ENCODE results near the gene CRLF1.

CRLF1 gene

DNA sequence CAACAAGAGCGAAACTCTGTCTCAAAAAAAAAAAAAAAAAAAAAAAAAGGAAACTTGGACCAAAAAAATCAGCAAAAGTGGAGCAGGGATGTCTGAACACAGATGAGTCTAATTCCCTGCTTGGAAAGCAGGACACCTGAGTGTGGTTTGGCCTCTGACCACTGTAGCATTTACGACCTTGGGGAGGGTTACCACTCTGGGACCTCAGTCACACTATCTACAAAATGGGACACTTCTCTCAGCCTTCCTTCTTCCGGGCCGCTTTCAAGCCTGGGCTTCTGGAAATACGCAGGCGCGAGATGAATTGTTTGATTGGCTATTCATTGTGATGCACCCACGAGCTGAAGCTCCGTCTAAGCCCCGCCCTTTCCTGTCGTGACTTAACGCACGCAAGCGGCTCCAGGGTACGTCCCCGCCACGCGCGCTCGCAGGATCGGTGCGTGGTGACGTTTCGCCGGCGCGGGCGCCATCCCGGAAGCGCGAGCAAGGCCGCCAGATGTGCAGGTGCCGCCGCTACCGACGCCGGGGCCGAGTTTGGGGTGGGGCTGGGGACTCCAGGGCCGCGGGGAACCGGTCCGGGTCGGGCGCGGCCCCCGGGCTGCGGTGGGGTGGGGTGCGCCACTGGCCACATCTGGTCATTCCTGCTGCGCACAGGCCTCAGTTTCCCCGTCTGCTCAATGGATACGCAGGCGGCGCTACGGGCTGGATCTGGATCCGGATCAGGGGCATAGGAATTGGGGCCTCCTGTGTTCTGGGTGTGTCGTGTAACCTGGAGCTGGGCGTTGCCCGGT lies 49.0 kb downstream of the CRLF1 start, which contains the start of gene KXD1:
KXD1 (plus strand) TSS at position 460 of the 791 bp plus-strand sequence. CDS start 4,187 bp downstream, outside the sequence.
- DNase-seq (ENCODE audit: low spot score), result peak; percentile 99

DNA sequence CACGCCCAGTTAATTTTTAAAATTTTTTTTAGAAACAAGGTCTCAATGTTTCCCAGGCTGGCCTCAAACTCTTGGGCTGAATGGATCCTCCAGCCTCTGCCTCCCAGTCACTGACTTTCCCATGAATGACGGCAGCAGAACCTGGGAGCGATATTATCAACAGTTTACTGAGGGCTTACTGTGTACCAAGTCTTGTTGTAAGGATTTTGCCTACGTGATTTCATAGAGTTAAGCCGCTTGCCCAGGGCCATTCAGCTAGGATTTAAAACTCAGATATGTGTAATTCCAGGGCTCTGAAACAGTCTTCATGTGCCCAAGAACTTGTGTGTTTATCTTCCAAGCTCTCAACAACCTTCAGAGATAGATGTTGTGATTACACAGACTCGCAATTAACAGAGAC lies 55.0 kb downstream of the CRLF1 start:
- DNase-seq (ENCODE audit: low spot score), result no peak

DNA sequence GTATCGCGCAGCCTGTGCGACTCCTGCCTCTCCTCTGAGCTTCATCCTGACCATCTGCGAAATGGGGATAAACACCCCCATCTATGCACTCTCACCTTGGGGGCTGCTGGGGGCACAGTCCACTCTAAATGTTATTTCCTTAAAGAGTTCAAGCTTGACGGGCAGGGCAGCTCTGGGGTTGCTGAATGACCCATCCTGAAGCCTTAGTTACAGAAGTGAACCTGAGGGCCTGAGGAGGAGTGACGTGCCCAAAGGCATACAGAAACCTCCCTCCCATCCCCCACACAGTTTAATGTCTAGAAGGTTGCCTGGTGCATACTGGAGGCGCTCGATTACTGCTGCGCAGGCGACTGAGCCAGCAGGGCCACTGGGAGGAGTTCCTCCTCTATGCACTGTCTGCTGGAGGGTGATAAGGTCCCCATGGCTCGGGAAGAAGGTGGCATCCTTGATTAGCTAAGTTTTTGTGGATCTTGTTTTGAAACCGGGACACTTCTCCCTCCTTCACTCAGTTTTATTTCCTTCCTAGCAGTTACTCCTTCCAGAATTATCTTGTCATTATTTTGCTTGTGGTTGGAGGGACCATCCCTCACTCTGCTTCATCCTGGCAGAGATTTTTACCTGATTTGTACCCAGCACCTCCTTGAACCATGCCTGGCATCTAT lies 62.7 kb downstream of the CRLF1 start:
- DNase-seq (ENCODE audit: low spot score), result peak; percentile 90
